OCI-M2 (cell line): ENCODE results near the gene KCNH1.

Source experiments
- DNase-seq: peaks from one replicate; lab custom pipeline; 2025; ENCODE audit not compliant: unreplicated experiment; lab: John Stamatoyannopoulos, UW

KCNH1 gene

DNA sequence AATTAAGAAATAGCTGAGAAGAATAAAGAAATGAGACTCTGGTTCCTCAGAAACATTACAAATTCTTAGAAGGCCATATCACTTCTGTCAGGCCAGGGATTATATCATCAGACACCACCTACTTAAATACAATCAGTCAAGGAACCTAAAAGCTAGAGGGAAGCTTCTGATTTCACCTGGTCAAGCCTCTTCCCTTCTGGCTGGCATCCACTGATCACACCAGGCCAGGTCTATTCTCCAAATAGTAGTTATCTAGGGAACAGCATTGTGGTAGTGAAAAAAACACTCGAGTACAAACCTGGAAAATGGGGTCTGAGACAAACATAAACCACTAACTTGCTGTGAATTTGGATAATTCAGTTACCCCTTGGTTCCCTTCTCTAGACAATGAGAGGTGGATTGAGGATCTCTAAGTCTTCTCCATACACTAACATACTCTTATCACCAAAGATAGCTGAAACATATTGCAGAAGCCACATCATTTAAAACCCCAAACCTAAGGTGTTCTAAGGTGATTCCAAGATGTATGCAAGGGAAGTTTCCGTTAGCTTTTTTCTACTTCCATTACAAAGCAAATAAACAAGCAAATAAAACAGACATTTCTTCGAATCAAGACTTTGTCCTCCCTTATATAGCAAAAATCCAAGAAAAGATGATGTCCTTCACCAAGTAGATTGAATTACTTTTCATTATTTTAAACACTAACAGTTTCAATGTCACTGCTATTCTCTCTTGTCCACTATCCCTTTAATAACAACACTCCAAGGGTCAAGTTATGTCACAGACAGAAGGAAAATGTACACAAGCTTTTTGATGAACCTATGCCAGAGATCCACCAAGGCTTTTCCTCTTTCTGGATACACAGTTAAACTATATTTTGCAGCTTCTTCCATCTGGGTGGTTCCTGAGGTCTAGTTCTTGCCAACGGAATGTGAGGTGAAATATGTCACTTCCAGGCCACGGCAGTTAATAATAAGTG lies 212.9 kb downstream of the KCNH1 start:
- no peak for DNase-seq

DNA sequence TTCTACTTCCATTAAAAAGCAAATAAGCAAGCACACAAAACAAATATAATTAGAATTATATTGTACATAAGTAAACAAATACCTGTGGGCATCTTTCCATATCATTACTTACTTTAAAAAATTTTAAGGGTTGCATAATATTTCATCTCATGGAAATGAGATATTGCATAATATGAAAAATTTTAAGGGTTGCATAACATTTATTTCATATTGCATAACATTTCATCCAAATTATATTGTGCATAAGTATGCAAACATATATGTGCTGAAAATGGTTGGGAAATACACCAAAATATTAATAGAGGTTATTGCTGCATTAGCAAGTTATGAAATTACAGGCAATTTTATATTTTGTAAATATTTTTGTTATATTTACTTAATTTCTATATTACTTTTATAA lies 213.7 kb downstream of the KCNH1 start:
- DNase-seq: no peak

DNA sequence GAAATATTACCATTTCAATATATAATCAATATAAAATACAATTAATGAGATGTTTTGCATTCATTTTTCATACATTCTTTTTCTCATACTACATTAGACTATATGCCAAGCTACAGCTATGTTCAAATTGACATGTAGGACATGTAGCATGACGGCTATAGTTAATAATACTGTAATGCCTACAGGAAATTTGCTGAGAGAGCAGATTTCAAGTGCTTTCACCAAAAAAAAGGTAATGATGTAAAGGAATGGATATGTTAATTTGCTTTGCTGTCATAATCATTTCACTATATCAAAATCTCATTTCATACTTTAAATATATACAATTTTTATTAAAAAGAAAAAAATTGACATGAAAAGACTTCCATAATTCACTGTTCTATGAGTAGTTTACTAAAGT lies 215.1 kb downstream of the KCNH1 start:
- DNase-seq: no peak

DNA sequence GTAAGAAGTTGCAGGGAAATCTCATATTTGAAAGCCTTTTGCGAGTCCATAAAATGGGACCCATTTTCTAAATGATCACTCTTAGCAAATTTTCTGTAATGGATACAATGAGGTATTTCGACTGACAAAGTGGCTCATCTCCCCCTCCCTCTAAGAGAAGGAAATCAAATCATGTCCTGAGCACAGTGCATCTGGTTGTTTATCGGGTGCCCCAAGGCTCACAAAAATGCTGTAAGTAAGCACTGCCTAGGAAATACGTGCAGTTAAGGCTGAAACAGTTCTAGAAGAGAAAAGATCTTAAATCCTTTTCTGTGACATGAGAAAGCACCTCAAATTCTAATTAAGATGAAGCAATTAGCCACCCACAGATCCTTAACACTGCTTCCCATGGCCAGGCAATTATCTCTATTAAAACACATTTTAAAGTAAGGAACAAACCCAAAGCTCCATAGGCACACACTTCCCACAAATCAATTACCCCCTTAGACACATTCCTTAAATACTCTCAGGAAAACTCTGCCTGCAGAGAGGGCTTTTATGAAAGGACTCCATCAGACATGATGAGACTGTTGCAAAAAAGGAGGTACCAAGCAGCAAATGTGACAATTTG lies 216.3 kb downstream of the KCNH1 start:
- no peak for DNase-seq

DNA sequence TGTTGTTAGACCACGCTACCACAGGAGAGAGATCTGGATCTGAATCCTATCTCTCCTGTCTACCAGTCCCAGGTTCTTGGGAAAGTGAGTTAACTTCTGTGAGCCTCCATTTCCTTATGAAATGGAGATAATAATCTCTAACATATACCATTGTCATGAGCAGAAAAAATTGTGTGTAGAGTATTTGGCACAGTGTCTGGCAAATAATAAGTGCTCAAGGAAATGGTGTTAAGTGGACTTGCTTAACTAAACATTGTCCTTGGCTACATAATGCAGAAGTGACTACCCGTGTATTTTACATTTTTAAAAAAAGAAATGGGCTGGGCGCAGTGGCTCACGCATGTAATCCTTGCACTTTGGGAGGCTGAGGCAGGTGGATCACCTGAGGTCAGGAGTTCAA lies 217.4 kb downstream of the KCNH1 start:
- no peak for DNase-seq

DNA sequence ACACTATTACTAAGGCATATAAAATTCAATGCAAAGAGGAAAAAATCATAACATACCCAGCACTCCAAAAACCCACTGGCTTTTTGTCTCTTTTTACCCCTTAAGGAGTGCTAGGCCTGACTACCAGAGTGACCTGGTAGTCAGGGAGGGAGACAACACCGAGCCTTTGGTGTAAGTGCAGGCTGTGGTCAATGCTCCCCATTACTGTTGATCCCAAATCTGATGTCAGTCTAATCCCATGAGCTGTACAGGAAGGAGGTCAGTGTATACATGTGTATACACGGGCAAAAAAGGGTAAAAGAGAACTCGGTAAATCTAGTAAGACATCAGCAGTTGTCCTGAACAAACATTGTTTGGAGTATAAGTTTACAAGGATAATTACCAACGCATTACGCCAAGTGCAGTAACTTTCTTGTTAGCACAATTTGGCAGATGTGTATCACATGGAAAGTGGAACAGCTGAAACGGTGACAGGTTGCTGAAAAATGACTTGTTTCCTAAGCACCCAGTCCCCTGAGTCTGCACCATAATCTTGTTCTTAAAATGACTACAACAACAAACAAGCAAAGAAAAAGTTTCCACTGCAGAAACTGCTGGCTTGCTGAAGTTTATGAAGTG lies 217.9 kb downstream of the KCNH1 start:
- DNase-seq: no peak

DNA sequence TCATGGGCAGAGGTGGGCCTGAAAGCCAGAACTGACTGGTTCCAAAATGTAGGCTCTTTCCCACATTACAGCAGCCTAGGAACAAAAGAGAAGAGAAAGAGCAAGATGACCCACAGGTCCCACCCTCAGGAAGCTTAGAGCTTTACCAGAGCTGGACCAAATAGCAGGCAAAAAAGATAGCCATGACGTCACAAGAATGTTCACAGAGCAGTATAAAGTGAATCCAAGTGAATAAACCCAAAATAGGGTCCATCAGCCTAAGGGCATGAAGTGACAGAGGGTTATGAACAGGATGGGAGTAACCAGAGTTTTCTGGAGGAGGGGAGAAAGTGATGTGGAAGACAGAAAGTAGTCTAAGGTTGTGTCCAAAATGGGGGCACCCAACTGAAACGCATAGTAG lies 221.2 kb downstream of the KCNH1 start:
- no peak for DNase-seq

DNA sequence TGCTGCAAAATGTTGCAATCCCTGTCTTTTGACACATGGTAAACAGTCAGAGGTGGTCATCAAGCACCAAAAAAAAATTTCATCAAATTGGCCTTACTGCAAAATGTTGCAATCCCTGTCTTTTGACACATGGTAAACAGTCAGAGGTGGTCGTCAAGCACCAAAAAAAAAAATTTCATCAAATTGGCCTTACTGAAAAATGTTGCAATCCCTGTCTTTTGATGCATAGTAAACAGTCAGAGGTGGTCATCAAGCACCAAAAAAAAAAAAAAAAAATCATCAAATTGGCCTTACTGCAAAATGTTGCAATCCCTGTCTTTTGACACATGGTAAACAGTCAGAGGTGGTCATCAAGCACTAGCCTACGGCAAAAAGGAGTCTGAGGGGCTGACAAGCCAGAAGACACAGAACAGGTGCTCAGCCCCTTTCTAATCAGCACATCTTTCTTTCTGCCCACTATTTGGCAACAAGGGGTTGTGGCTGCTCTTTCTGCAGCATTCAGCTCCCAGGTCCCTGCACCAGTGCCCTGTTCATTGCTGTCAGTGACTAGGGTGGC lies 223.8 kb downstream of the KCNH1 start:
- no peak for DNase-seq

DNA sequence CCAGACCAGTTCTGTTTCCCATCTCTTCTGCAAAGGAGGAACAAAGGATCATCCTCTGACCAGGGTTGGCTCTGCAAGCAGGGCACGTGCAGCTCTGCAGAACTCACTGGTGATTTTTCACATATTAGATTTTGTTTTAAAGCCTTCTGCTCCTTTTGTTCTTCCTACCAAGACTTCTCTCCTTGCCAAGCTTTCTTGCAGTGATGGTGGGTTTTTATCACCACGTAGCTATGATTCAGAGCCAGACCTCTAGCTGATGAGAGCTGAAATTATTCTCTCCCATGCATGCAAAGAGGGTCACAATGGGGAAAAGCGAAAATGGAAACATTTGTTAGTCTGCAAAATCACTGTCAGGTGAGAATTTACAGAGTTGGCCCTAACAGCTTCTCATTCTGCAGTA lies 225.2 kb downstream of the KCNH1 start:
- no peak for DNase-seq

DNA sequence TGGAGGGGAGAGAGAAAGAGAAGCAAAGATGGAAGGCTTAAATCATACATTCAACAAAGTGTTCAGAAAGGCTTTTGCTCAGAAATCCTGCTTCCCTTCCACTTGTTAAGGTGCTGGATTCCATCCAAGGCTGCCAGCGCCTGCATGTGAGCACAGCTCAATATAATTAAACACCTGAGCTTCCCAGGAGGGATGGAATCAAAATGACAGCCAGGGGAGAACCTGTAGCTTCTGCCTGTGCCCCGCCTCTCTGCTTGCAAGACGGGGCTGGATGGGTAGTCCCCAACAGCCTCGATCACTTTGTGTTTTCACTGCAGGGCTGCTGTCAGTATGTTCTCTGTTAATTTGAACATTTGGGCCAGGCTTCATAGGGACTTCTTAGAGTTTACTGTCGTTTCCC lies 225.7 kb downstream of the KCNH1 start:
- no peak for DNase-seq

DNA sequence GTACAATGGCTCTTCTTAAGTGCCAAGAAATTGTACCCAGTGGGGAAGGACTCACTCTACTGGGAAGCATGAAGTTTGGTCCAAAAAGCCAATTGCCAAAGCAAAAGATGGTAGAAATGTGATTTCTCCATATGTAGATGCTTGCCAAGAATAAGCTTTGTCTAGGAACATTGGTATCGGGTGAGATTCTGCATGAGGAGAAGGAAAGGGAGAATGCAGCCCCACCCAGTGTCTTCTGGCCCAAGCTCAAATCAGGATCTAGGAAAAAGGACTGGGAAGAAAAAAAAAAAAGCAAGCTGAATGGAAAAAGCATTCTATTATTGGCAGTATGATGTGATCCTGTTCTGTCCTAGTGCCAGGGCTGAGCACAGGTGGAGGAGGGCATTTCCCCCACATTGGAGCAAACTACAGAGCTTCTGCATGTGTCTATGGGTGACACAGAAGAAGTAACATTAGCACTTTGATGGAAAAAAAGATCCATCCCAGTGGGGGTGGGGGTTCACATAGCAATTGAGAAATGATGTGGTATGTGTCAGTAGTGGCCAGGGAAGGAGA lies 226.6 kb downstream of the KCNH1 start:
- DNase-seq: no peak

DNA sequence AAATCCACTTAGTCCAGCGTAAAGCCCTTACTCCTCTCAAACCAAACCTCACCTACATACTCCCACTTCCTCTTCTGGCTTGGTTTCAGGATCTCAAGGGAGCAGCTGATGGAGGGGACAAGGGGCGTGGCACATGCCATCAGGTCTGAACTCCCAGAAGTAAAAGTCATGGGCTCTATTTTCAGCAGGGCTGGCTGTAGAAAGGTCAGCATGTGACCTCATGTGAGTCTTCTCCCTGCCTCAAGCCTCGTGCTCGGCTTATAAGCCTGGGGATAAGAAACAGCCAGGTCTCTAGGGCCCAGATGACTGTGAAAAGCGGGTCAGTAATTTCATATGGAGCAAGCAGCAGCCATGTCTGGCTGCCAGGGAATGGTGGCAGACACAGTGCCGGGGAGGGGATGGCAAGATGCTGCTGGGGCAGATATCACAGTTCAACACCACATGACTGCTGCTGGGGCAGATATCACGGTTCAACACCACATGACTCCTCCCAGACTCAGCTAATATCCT lies 227.9 kb downstream of the KCNH1 start:
- no peak for DNase-seq

DNA sequence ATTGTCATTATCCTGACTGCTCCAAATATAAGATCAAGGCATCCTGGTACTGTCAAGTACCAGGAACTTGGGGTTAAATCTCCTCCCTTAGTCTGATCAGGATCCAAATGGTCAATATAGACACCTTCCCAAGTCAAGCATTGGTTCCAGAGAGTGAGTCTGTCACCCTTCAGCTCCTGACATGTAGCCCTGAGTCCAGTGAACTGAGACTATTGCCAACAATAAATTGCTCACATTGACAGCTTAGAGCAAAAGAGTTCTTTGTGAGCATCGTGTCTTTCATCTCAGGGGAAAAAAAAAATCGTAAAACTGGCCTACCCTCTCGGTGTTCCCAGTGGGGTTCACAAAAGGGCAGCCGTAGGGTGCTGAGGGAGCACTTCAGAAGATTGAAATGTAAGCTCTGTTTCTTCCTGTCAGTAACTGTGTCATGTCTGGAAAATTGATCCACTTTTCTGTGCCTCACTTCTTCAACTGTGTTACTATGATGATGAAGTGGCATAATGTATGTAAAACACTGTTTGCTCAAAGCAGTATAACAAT lies 228.5 kb downstream of the KCNH1 start:
- DNase-seq: no peak

DNA sequence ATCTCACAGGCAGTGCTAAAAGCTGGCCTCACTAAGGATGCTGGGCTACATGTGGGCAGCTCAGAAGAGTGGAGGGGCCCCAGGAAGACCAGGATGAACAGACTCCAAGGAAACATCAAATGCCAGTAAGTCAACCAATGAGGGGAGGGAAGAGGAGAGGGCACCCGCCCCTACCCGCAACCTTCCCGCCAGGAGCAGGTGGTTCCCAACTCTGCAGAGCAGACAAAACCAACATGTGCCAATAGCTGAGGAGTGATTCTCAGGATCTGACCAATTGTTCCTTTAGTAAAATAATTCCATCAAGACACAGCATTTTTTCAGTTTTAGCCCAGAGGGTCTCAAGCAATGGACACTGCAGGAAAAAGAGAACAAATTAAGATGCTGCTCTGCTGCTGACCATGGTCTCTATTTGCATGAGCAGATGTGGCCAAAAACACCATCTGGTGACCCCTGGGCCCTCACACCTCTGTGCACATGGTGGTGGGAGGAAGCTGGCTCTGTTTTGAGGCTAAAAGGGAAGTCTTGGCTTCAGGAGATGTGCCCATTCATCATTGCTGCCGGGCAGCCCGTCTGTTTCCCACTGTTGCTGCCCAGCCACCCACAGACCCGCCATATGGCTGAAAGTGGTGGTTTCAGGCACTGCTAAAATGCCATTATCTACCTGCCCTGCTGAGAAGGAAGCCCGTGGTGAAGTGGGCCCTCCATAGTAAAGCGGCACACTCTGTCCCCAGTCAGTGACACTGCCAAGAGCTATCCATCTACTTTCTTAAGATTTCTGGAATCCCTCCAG lies 231.8 kb downstream of the KCNH1 start:
- DNase-seq: no peak

DNA sequence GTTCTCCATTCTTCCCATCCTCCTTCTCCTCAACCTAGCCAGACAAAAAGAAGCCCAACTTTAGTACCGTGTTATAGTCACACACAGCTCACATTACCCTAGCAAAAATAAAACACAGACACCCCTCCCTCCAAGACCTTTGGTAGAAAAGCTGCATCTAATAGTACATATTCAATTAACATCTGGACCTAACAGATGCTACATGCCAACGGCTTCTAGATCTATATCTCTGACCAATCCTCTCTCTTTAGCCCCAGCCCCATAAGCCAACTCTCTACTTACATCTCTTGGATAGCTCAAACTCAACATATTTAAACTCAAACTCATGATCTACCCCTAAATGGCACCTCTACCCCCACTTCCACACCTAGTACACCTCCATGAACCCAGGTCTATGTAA lies 233.1 kb downstream of the KCNH1 start:
- DNase-seq: no peak

DNA sequence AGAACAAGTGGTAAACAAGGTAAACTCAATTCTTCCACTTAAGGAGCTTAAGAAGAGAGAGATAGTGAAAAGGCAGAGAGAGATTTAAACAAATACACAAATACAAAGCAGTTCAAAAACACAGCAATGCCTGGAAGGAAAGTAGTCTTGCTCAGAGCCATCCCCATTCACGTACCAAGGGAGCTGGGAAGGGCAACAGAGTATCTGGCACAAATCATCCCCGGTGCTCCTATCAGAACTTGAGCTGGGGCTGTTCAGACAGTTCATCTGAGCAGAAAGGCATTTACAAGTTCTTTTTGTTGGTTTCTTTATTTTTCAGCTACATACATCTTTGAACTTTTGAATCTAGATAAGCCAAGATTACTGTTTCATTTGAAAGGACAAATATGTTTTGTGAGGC lies 233.9 kb downstream of the KCNH1 start:
- no peak for DNase-seq

DNA sequence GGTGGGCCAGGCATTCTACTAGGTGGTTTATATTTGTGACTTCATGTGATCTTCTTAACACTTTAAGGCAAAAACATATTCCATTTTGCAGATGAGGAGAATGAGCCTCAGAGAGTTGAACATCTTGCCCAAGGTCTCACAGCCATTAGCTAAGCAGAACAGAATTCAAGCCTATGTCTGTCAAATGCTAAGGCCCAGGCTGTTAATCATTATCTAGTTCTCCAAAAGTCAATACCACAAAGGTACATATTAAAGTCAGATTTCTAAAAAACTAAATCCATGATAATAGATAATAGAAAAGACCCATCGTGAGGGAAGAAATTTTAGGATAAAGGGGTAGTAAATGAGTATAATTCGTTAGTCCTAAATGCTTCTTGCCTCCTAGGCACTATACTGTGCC lies 234.3 kb downstream of the KCNH1 start:
- no peak for DNase-seq

DNA sequence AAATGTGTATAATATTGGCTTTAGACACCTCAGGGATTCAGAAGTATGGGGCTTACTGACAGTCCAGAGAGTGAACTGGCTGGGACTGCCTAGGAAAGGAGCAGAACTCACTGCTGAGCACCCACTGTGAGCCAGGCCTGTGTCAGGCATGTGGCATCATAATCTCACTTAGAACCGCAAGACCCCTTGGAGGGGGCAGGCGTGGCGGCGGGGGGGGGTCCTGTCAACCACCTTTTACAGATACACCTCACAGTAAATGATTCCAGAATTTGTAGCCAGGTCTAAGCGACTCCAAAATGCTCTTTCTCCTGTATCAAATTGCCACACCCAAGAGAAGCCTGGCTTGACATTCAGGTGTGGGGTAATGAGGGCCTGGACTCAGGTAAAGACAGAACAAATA lies 235.5 kb downstream of the KCNH1 start:
- DNase-seq: no peak

DNA sequence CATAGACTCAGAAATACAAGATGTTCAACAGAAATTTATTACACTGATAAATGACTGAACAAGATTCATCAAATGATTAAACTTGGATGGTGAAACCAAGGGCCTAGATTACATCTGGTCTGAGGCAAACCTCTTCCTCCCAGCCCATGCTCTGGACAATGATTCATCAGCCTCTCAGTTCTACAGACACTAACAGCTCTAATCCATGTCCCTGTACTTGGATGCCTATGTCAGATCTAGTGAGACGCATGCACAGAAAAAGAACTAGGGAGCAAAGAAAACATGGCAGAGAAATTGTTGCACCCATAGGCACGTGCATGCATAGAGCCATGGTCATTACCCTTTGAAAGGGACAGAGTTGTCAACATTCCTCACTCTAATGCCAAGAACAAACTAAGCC lies 250.1 kb downstream of the KCNH1 start:
- no peak for DNase-seq
